Thymus (tissue), 11 donors: Measurements from ENCODE around the gene KHSRP. TPM values are rescaled to one million over a fixed set of nuclear protein-coding genes. Genes with fewer than 3 reads are reported as not detected.

Source experiments
- DNase-seq, 9 donors: peaks; one replicate each; pipeline ENCODE4 v3.0.0-alpha.2; 2013; ENCODE audit warnings: low spot score in 9 of 9, low read depth in 6 of 9, missing footprints in 1 of 9
- H3K27ac ChIP-seq, 2 donors: one replicate each; pipeline ENCODE4 v1.5.1; 2013; ENCODE audit warnings: control low read depth in 1 of 2, low read depth in 1 of 2, low read length in 1 of 2, mild to moderate bottlenecking in 1 of 2, moderate library complexity in 1 of 2
- H3K27me3 ChIP-seq, 2 donors: one replicate each; pipeline ENCODE4 v1.5.1; 2013; ENCODE audit warnings: low read length in 1 of 2; ENCODE audit not compliant: control insufficient read depth in 2 of 2, insufficient read depth in 1 of 2
- H3K36me3 ChIP-seq, 2 donors: one replicate each; pipeline ENCODE4 v1.5.1; 2013; ENCODE audit warnings: low read length in 1 of 2, mild to moderate bottlenecking in 1 of 2, moderate library complexity in 1 of 2; ENCODE audit not compliant: control insufficient read depth in 2 of 2, insufficient read depth in 2 of 2
- H3K4me1 ChIP-seq, 2 donors: one replicate each; pipeline ENCODE4 v1.5.1; 2013; ENCODE audit warnings: low read length in 2 of 2; ENCODE audit not compliant: control insufficient read depth in 2 of 2, insufficient read depth in 2 of 2
- H3K4me3 ChIP-seq, 2 donors: one replicate each; pipeline ENCODE4 v1.5.1; 2013; ENCODE audit warnings: low read length in 2 of 2, control low read depth in 1 of 2, mild to moderate bottlenecking in 1 of 2
- H3K9me3 ChIP-seq, 2 donors: one replicate each; pipeline ENCODE4 v1.5.1; 2013; ENCODE audit warnings: low read length in 1 of 2, mild to moderate bottlenecking in 1 of 2; ENCODE audit not compliant: control insufficient read depth in 2 of 2, insufficient read depth in 1 of 2
- WGBS: extraction: QIAGEN DNeasy Blood & Tissue Kit; methylation state at CpG from one replicate; pipeline ENCODE4 v1.1.7; 2013; 5-methylcytosine and 5-hydroxymethylcytosine counted together
- polyA plus RNA-seq: library from polyadenylated mRNA; stranded (reverse); fragments of 200-250 nt; gene quantifications from one replicate; pipeline ENCODE4 v1.2.3, GENCODE V29; 2013
- total RNA-seq: library from RNA; stranded (reverse); fragments of 120-200 nt; gene quantifications from one replicate; pipeline ENCODE4 v1.2.4, GENCODE V29; 2013
- donor health status: healthy.

Gene KHSRP
- total and polyA plus RNA-seq, 2 donors = 49.9 to 93.1 TPM

DNA sequence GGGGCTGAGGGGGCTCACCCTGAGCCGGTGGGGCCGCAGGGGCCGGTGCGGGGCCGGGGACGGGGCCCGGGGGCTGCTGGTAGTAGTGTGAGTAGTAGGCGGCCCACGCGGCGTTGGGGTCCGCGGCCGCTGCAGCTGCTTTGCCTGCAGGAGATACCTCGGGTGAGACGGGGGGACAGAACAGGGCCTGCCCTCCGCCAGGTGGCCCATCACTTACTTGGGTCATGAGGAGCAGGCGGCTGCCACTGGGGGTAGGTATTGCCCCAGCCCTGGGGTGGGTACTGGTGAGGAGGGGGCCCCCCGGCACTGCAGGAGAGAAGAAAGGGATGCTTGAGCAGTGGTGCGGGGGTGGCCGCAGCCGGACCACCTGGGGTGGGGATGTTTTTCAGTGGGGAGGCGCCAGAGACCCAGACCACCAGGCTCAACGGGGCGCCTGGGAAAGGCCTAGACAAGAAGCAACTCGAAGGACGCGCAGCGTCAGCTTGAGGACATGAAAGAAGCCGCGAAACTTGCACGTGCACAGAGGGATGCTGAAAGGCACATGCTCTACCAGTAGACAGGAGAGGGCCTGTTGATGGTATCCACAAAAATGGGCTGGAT lies 8.9 kb downstream of the KHSRP start:
- 96% methylated on average over 32 of the region's 32 CpGs for WGBS
- peaks cover 0 to 4% of the 10 kb centered on the region in 2 donors for H3K9me3 ChIP-seq

GRCh38 chr19:6414793-6415590 lies 9.6 kb downstream of the KHSRP start:
- Histone ChIP-seq H3K27me3 (no peaks in the 10 kb centered on the region), H3K27ac (no peak overlapping the region), H3K9me3 (peaks cover 0 to 4% of the 10 kb centered on the region in 2 donors), H3K36me3 (peaks cover 61 to 66% of the 10 kb centered on the region in 2 donors), H3K4me1 (peaks cover 0 to 9% of the 10 kb centered on the region in 2 donors), H3K4me3 (no peak overlapping the region)
- DNase-seq = no peak
- 97% methylated on average over 47 of the region's 47 CpGs for WGBS

More for the DNA sequence above, 8.9 kb downstream of the KHSRP start:
- Histone ChIP-seq H3K4me1 (peaks cover 0 to 9% of the 10 kb centered on the region in 2 donors), H3K27ac (no peak overlapping the region), H3K27me3 (no peaks in the 10 kb centered on the region), H3K4me3 (no peak overlapping the region), H3K36me3 (peaks cover 68 to 73% of the 10 kb centered on the region in 2 donors)
- no peak for DNase-seq

DNA sequence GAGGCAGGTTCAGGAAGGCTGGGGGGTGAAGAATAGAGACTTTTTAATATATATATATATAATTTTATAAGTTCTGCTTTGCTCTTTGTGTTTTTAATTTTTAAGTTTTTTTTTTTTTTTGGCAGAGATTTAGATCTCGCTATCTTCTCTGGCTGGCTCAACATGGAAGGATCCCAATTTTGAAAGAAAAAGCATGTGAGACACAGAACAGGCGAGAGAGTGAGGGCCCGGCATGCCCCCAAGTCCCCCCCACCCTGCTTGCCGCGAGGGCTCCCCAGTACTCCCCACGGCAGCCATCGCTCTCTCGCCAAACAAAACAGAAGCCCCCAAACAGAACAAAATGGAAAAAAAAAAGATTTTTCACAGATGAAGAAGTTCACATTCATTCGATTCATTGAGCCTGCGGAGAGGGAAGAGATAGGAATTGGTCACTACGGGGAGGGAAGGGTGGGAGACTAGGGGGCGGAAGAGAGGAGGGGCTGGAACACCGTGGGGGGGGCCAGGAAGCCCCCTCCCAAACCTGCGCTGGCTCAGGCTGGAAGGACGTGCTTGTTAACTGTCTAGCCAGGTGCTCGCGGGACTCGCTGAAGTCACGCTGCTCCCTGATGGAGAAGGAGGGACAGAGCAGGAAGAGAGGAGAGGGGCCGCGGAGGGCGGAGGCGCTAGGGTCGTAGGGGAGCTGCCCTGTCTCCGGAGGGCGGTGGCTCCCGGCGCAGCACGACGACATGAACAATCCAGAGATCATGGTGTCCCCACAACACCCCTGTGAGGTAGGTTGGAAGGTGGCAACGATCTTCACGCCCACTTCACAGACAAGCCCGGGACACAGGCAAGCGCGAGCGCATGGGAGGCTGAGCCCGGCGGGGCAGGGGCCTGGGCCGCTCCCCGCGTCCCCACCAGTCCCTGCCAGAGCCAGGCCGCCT lies 10.6 kb downstream of the KHSRP start:
- no peak overlapping the region for H3K4me3 ChIP-seq
- peaks cover 51 to 56% of the 10 kb centered on the region in 2 donors for H3K36me3 ChIP-seq
- no peaks in the 10 kb centered on the region for H3K27me3 ChIP-seq
- WGBS = 92% methylated on average over 42 of the region's 42 CpGs
- peak overlapping the region; percentile 17 to 32 for H3K27ac ChIP-seq
- no peak for DNase-seq
- peaks cover 0 to 4% of the 10 kb centered on the region in 2 donors for H3K9me3 ChIP-seq
- H3K4me1 ChIP-seq = peaks cover 0 to 9% of the 10 kb centered on the region in 2 donors

DNA sequence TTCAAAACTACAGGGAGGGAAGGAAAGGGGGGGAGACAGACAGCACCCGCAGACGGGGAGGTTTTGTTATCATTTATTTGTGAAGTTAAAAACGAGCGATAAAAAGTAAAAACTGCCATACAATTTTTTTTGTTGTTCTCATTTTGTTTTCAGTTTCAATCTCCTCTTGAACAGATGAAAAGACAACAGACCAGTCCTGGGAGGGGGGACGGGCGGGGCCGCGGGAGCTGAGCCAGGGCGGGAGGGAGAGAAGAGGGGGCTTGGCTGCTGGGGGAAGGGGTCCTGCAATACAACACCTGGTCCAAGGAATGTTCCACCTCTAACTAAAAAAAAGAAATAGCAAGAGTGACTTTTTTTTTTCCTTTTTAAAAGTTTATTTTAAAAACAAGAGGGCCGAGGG lies 11.3 kb downstream of the KHSRP start:
- Histone ChIP-seq H3K36me3 (peaks cover 44 to 49% of the 10 kb centered on the region in 2 donors), H3K4me3 (no peak overlapping the region), H3K4me1 (peaks cover 0 to 9% of the 10 kb centered on the region in 2 donors), H3K9me3 (peaks cover 0 to 4% of the 10 kb centered on the region in 2 donors), H3K27me3 (no peaks in the 10 kb centered on the region), H3K27ac (peak overlapping the region; percentile 9 to 12)
- DNase-seq = no peak
- 94% methylated on average over 10 of the region's 10 CpGs for WGBS

- H3K27ac ChIP-seq = peak overlapping the region; percentile 46 to 51
Measured at GRCh38 chr19:6412447-6413091, 12.0 kb downstream of the KHSRP start.

GRCh38 chr19:6412061-6412446 lies 12.6 kb downstream of the KHSRP start:
- no peak for DNase-seq
- no peak overlapping the region for H3K4me3 ChIP-seq
- H3K36me3 ChIP-seq = peaks cover 32 to 37% of the 10 kb centered on the region in 2 donors
- H3K27me3 ChIP-seq = no peaks in the 10 kb centered on the region
- peak overlapping the region in 1 of 2 donors; percentile 51 for H3K27ac ChIP-seq
- peaks cover 0 to 9% of the 10 kb centered on the region in 2 donors for H3K4me1 ChIP-seq
- H3K9me3 ChIP-seq = peaks cover 0 to 4% of the 10 kb centered on the region in 2 donors
- WGBS = 91% methylated on average over 12 of the region's 12 CpGs

More at GRCh38 chr19:6412447-6413091, 12.0 kb downstream of the KHSRP start:
- H3K4me1 ChIP-seq = peaks cover 0 to 9% of the 10 kb centered on the region in 2 donors
- 85% methylated on average over 15 of the region's 15 CpGs for WGBS
- peaks cover 0 to 4% of the 10 kb centered on the region in 2 donors for H3K9me3 ChIP-seq
- DNase-seq = peak in 2 of 9 donors; percentile 47 to 48
- H3K27me3 ChIP-seq = no peaks in the 10 kb centered on the region
- no peak overlapping the region for H3K4me3 ChIP-seq
- H3K36me3 ChIP-seq = peaks cover 37 to 42% of the 10 kb centered on the region in 2 donors

GRCh38 chr19:6409346-6409745 lies 15.3 kb downstream of the KHSRP start:
- Histone ChIP-seq H3K4me1 (peaks cover 0 to 9% of the 10 kb centered on the region in 2 donors), H3K4me3 (no peak overlapping the region), H3K36me3 (peaks cover 5 to 10% of the 10 kb centered on the region in 2 donors), H3K27me3 (no peaks in the 10 kb centered on the region), H3K27ac (no peak overlapping the region), H3K9me3 (no peaks in the 10 kb centered on the region)
- DNase-seq = no peak
- WGBS = 89% methylated on average over 6 of the region's 6 CpGs

- no peak for DNase-seq
- H3K9me3 ChIP-seq = no peaks in the 10 kb centered on the region
- 89% methylated on average over 5 of the region's 5 CpGs for WGBS
Measured at GRCh38 chr19:6406401-6406800, 18.2 kb downstream of the KHSRP start.

More at GRCh38 chr19:6406401-6406800, 18.2 kb downstream of the KHSRP start:
- Histone ChIP-seq H3K4me3 (no peak overlapping the region), H3K27me3 (no peaks in the 10 kb centered on the region), H3K36me3 (no peaks in the 10 kb centered on the region), H3K4me1 (peaks cover 0 to 5% of the 10 kb centered on the region in 2 donors), H3K27ac (no peak overlapping the region)
